OCI-LY1 (cell line): ENCODE measurements around the gene ARHGAP24.

ENCODE experiments used
- EZH2 ChIP-seq: fragments of 200-600 bp; sonication (generic), shearing (Covaris generic); IDR thresholded peaks from 2 replicates; pipeline ENCODE4 v1.8.0; 2017; ENCODE audit warnings: borderline replicate concordance, mixed run types, mild to moderate bottlenecking, antibody characterized with exemption, low read length, moderate library complexity, mixed read lengths
- TF ChIP-seq, protein P1 (sequence below): fragments of 200-600 bp; sonication (generic), shearing (Covaris generic); IDR thresholded peaks from 2 replicates; pipeline ENCODE4 v1.5.1; 2017; ENCODE audit warnings: mild to moderate bottlenecking, antibody characterized with exemption, low read length, moderate library complexity, mixed read lengths

DNA sequence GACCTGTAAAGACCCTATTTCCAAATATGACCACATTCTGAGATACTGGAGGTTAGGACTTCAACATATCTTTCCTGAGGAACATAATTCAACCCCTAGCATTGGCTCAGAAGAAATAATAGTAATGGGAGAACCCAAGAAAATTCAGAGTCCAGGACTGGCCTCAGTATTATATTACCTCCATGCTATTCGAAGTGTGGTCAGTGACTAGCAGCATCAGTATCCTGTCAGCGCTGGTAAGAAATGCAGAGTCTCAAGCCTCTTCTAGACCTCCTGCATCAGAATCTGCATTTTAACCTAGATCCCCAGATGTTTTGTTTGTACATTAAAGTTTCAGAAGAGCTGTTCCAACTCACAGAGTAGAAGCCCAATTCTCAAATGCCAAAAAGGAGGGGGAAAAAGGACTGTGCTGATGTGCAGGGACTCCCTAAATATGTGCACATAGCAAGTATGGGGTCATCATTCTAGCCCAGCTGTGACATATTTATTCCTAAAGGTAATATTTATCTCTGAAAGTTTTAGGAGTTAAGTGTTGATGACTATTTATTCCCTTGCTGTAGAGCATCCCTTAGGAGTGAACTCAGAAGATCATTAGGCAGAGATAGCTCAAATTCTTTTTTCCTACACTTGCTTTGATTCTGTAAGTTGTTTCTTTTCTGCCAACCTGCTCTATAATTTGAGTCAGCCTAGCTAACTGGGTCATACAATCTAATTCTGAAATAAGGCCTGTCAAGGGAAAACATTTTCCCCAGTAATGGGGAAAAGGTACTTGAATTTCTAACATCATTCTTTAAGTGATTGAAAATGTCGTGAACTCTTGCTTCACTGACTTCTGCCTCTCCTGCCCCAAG, 361.9 kb downstream of the ARHGAP24 start:
- TF ChIP-seq, protein P1, sequence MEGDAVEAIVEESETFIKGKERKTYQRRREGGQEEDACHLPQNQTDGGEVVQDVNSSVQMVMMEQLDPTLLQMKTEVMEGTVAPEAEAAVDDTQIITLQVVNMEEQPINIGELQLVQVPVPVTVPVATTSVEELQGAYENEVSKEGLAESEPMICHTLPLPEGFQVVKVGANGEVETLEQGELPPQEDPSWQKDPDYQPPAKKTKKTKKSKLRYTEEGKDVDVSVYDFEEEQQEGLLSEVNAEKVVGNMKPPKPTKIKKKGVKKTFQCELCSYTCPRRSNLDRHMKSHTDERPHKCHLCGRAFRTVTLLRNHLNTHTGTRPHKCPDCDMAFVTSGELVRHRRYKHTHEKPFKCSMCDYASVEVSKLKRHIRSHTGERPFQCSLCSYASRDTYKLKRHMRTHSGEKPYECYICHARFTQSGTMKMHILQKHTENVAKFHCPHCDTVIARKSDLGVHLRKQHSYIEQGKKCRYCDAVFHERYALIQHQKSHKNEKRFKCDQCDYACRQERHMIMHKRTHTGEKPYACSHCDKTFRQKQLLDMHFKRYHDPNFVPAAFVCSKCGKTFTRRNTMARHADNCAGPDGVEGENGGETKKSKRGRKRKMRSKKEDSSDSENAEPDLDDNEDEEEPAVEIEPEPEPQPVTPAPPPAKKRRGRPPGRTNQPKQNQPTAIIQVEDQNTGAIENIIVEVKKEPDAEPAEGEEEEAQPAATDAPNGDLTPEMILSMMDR = no peak
- TF ChIP-seq EZH2 = no peak
